Hepatocyte (in vitro differentiated cells): ENCODE measurements around the gene MACROD2. TPM values are rescaled to one million over a fixed set of nuclear protein-coding genes. Genes with fewer than 3 reads are reported as not detected.

Experiments
- DNase-seq: peaks from one replicate; pipeline ENCODE4 v3.0.0-alpha.2; 2016; ENCODE audit warnings: low spot score
- H2AFZ ChIP-seq: fragments of 200-600 bp; sonication (generic); 2 replicates; pipeline ENCODE4 v1.6.0; 2016; ENCODE audit warnings: antibody characterized with exemption, mild to moderate bottlenecking
- H3K27ac ChIP-seq: fragments of 200-600 bp; sonication (generic); 2 replicates; pipeline ENCODE4 v1.5.1; 2016; ENCODE audit warnings: mild to moderate bottlenecking
- H3K27me3 ChIP-seq: fragments of 200-600 bp; sonication (generic); 2 replicates; pipeline ENCODE4 v1.6.1; 2016
- H3K36me3 ChIP-seq: fragments of 200-600 bp; sonication (generic); replicated peaks from 2 replicates; pipeline ENCODE4 v1.5.1; 2016; ENCODE audit warnings: low read depth; ENCODE audit not compliant: insufficient read depth
- H3K4me1 ChIP-seq: fragments of 200-600 bp; sonication (generic); 2 replicates; pipeline ENCODE4 v1.5.1; 2016; ENCODE audit warnings: mild to moderate bottlenecking, moderate library complexity; ENCODE audit not compliant: insufficient read depth
- H3K4me2 ChIP-seq: fragments of 200-600 bp; sonication (generic); 2 replicates; pipeline ENCODE4 v1.6.0; 2016
- H3K4me3 ChIP-seq: fragments of 200-600 bp; sonication (generic); 2 replicates; pipeline ENCODE4 v1.5.1; 2016; ENCODE audit warnings: mild to moderate bottlenecking
- H3K79me2 ChIP-seq: fragments of 200-600 bp; sonication (generic); 2 replicates; pipeline ENCODE4 v1.6.0; 2017; ENCODE audit warnings: mild to moderate bottlenecking
- H3K9me2 ChIP-seq: fragments of 200-600 bp; sonication (generic); replicated peaks from 2 replicates; pipeline ENCODE4 v1.6.0; 2017; ENCODE audit warnings: mild to moderate bottlenecking; ENCODE audit not compliant: insufficient read depth
- H3K9me3 ChIP-seq: fragments of 200-600 bp; sonication (generic); 2 replicates; pipeline ENCODE4 v1.5.1; 2016; ENCODE audit warnings: low read depth, mild to moderate bottlenecking
- H4K20me1 ChIP-seq: fragments of 200-600 bp; sonication (generic); 2 replicates; pipeline ENCODE4 v1.6.0; 2016; ENCODE audit warnings: mild to moderate bottlenecking; ENCODE audit not compliant: insufficient read depth, poor library complexity, severe bottlenecking
- EZH2 ChIP-seq: fragments of 200-600 bp; sonication (generic); IDR thresholded peaks from 2 replicates; pipeline ENCODE4 v1.6.1; 2016; ENCODE audit warnings: antibody characterized with exemption, mild to moderate bottlenecking, borderline replicate concordance
- EZH2phosphoT487 ChIP-seq: fragments of 200-600 bp; sonication (generic); IDR thresholded peaks from one replicate; pipeline ENCODE4 v1.6.1; 2018; ENCODE audit warnings: antibody characterized with exemption, mild to moderate bottlenecking, low read depth, moderate library complexity; ENCODE audit not compliant: unreplicated experiment, severe bottlenecking
- WGBS: methylation state at CpG from one replicate; pipeline ENCODE4 v1.1.6; 2016; ENCODE audit warnings: low lambda C conversion rate; ENCODE audit errors: missing lambda C conversion rate; 5-methylcytosine and 5-hydroxymethylcytosine counted together
- polyA plus RNA-seq: library from polyadenylated mRNA; unstranded; fragments of >200 nt; fragmentation: Nextera tagmentation; extraction: Ambion mirVana; gene quantifications from 2 replicates; pipeline ENCODE4 v1.2.1, GENCODE V29; 2016
- total RNA-seq: library from RNA; depleted of rRNA; stranded (reverse); fragments of >200 nt; gene quantifications from 2 replicates; pipeline ENCODE4 v1.2.3, GENCODE V29; 2014
- TF ChIP-seq, protein P1 (sequence below): fragments of 200-600 bp; sonication (generic); IDR thresholded peaks from 2 replicates; pipeline ENCODE4 v1.5.1; 2016; ENCODE audit warnings: antibody characterized with exemption, mild to moderate bottlenecking; ENCODE audit not compliant: poor library complexity

The MACROD2 gene
- total and polyA plus RNA-seq, 2 experiments from 2014 or later, result 2.4 to 3.1 TPM

DNA sequence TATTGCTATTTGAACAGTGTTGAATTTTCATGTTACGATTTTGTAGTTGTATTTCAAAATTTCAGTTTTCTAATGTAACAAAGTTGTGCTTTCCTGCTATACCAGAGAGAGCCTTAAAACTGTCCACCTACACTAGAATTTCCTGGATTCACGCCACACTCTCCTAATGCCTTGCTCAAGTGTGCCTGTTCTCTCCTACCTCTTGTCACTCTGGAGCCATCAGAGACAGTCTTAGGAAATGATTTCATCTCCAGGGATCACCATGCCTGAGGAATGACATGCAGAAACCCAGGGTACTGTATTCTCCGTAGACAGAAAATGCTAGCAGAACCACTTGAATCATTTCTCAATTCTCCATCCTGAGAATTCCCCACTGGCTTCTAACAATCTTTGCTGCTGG is 1910.3 kb downstream of the MACROD2 start:
- TF ChIP-seq EZH2, result no peak
- no peak for TF ChIP-seq EZH2phosphoT487
- TF ChIP-seq, protein P1, sequence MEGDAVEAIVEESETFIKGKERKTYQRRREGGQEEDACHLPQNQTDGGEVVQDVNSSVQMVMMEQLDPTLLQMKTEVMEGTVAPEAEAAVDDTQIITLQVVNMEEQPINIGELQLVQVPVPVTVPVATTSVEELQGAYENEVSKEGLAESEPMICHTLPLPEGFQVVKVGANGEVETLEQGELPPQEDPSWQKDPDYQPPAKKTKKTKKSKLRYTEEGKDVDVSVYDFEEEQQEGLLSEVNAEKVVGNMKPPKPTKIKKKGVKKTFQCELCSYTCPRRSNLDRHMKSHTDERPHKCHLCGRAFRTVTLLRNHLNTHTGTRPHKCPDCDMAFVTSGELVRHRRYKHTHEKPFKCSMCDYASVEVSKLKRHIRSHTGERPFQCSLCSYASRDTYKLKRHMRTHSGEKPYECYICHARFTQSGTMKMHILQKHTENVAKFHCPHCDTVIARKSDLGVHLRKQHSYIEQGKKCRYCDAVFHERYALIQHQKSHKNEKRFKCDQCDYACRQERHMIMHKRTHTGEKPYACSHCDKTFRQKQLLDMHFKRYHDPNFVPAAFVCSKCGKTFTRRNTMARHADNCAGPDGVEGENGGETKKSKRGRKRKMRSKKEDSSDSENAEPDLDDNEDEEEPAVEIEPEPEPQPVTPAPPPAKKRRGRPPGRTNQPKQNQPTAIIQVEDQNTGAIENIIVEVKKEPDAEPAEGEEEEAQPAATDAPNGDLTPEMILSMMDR, result no peak
- Histone ChIP-seq H3K27me3 (no peaks in the 10 kb centered on the region), H3K79me2 (no peaks in the 10 kb centered on the region), H3K9me2 (no peaks in the 10 kb centered on the region), H3K4me2 (no peak overlapping the region), H3K4me3 (no peak overlapping the region), H3K36me3 (no peaks in the 10 kb centered on the region), H4K20me1 (no peaks in the 10 kb centered on the region), H3K4me1 (no peaks in the 10 kb centered on the region), H3K27ac (no peak overlapping the region), H3K9me3 (no peaks in the 10 kb centered on the region), H2AFZ (no peak overlapping the region)
- no peak for DNase-seq
- WGBS, result 77% methylated on average over 3 of the region's 3 CpGs

DNA sequence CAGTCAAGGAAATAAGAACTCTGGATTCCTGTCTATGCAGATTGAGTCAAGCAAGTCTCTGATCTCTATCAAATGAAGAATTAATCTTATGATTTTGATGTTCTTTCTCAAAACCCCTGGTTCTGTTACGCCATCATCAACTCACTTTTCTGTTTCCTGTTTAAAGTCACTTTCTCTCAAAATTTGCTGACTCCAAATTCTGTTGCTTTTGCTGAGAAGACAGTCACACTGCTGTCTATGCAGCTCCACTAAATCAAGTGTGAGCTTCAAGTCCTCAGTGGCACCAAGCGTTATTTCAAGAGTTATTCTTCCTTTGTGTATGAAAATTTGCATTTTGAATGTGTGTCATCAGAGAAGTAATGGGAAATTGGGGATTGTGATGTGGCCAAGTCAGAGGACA is 1914.7 kb downstream of the MACROD2 start:
- 94% methylated on average over 2 of the region's 2 CpGs for WGBS
- peaks cover 10% of the 10 kb centered on the region for H3K4me1 ChIP-seq
- no peaks in the 10 kb centered on the region for H3K9me3 ChIP-seq
- no peaks in the 10 kb centered on the region for H4K20me1 ChIP-seq
- H3K27me3 ChIP-seq, result no peaks in the 10 kb centered on the region
- no peaks in the 10 kb centered on the region for H3K36me3 ChIP-seq
- DNase-seq, result no peak
- no peaks in the 10 kb centered on the region for H3K9me2 ChIP-seq
- no peak overlapping the region for H2AFZ ChIP-seq
- H3K4me2 ChIP-seq, result no peak overlapping the region
- H3K4me3 ChIP-seq, result no peak overlapping the region
- TF ChIP-seq EZH2phosphoT487 (no peak), EZH2 (no peak)
- TF ChIP-seq, protein P1, result no peak
- no peak overlapping the region for H3K27ac ChIP-seq
- no peaks in the 10 kb centered on the region for H3K79me2 ChIP-seq

DNA sequence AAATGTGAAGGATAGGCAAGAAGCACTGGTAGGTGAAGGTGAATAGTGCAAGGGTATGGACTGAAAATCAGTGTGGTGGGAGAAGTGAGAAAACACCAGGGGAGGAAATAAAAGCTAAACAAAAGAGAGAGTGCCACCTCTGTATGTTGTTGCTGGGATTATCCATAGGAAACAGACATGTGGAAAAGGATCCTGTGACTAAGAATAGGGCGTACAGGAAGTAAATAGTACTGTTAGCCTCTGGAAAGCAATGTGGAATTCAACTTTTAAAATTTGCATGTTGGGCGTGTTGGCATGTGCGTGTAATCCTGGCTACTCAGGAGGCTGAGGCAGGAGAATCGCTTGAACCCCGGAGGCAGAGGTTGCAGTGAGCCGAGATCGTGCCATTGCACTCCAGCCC is 1916.3 kb downstream of the MACROD2 start:
- H3K9me2 ChIP-seq, result no peaks in the 10 kb centered on the region
- H3K79me2 ChIP-seq, result no peaks in the 10 kb centered on the region
- WGBS, result 92% methylated on average over 7 of the region's 7 CpGs
- H2AFZ ChIP-seq, result no peak overlapping the region
- H3K27me3 ChIP-seq, result no peaks in the 10 kb centered on the region
- H3K9me3 ChIP-seq, result no peaks in the 10 kb centered on the region
- no peak for DNase-seq
- TF ChIP-seq EZH2phosphoT487 (no peak), EZH2 (no peak)
- TF ChIP-seq, protein P1, result no peak
- H4K20me1 ChIP-seq, result no peaks in the 10 kb centered on the region
- H3K36me3 ChIP-seq, result no peaks in the 10 kb centered on the region
- H3K4me3 ChIP-seq, result no peak overlapping the region
- no peak overlapping the region for H3K27ac ChIP-seq
- no peak overlapping the region for H3K4me2 ChIP-seq
- H3K4me1 ChIP-seq, result peaks cover 10% of the 10 kb centered on the region

DNA sequence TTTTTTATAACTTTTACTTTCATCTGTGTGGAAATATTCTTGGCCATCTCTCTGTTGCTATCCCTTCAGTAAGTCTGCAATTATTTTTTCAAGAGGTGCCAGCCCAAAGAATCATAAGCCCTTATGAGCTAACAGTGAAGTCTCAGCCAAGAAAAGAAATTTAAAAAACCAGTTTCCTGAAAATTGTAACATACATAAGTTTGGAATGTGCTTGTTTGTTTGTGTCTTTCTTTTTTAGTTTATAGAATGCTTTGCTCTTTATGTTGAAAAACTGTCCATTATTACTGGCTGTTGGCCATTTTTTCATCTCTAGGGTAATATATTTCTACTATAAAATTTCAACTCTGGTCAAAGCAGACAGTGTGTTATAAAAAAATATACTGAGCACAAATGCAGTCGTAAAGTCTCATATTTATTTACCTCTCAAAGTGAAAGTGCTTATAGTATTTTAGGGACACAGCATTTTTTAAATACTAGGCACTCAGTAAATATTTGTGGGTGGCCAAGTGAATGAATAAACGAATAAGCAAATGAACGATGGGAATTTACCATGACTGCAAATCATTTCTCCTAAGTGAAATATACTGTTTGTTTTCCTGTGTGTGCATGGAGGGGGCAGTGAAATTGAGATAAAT is 1918.2 kb downstream of the MACROD2 start:
- Histone ChIP-seq H3K9me2 (no peaks in the 10 kb centered on the region), H3K4me3 (no peak overlapping the region), H2AFZ (no peak overlapping the region), H3K9me3 (no peaks in the 10 kb centered on the region), H3K4me1 (peaks cover 10% of the 10 kb centered on the region), H3K36me3 (no peaks in the 10 kb centered on the region), H3K27me3 (no peaks in the 10 kb centered on the region), H3K4me2 (peak overlapping the region; percentile 39), H3K27ac (peak overlapping the region; percentile 51), H3K79me2 (no peaks in the 10 kb centered on the region), H4K20me1 (no peaks in the 10 kb centered on the region)
- 21% methylated on average over 3 of the region's 3 CpGs for WGBS
- no peak for DNase-seq
- TF ChIP-seq EZH2phosphoT487 (no peak), EZH2 (no peak)
- TF ChIP-seq, protein P1, result no peak
